ENCODE data around the gene P2RX3.
A peak's percentile ranks its signal among the peaks of the same experiment; 100 is the strongest.
"Not testable (repeated sequence)": the region's sequence is repeated elsewhere in the genome, so short reads cannot be mapped to it uniquely, and the experiment has no call there.

The P2RX3 gene

GRCh38 chr11:57394203-57394965 is 56.2 kb downstream of the P2RX3 start:
- Mint-ChIP-seq H3K36me3 (ENCODE audit: low read depth) (no peaks in the 10 kb centered on the region), H3K9me3 (no peaks in the 10 kb centered on the region), H3K4me3 (no peak overlapping the region), H3K4me1 (ENCODE audit: low read depth) (no peaks in the 10 kb centered on the region), H3K27me3 (ENCODE audit: low read depth) (no peaks in the 10 kb centered on the region), H3K27ac (no peak overlapping the region)
- DNase-seq (ENCODE audit: low spot score) = no peak

GRCh38 chr11:57395905-57396623 is 57.9 kb downstream of the P2RX3 start:
- no peak overlapping the region for H3K4me3 Mint-ChIP-seq
- H3K27me3 Mint-ChIP-seq (ENCODE audit: low read depth) = no peaks in the 10 kb centered on the region
- H3K27ac Mint-ChIP-seq = no peak overlapping the region
- H3K4me1 Mint-ChIP-seq (ENCODE audit: low read depth) = no peaks in the 10 kb centered on the region
- H3K36me3 Mint-ChIP-seq (ENCODE audit: low read depth) = no peaks in the 10 kb centered on the region
- no peaks in the 10 kb centered on the region for H3K9me3 Mint-ChIP-seq
- no peak for DNase-seq (ENCODE audit: low spot score)

GRCh38 chr11:57396744-57397143 is 58.6 kb downstream of the P2RX3 start:
- Mint-ChIP-seq H3K4me3 (no peak overlapping the region), H3K4me1 (ENCODE audit: low read depth) (no peaks in the 10 kb centered on the region)

GRCh38 chr11:57397394-57397990 is 59.3 kb downstream of the P2RX3 start:
- Mint-ChIP-seq H3K4me3 (no peak overlapping the region), H3K36me3 (ENCODE audit: low read depth) (no peaks in the 10 kb centered on the region), H3K4me1 (ENCODE audit: low read depth) (no peaks in the 10 kb centered on the region), H3K27ac (no peak overlapping the region), H3K27me3 (ENCODE audit: low read depth) (no peaks in the 10 kb centered on the region), H3K9me3 (no peaks in the 10 kb centered on the region)
- DNase-seq (ENCODE audit: low spot score) = no peak

More at GRCh38 chr11:57396744-57397143, 58.6 kb downstream of the P2RX3 start:
- no peaks in the 10 kb centered on the region for H3K27me3 Mint-ChIP-seq (ENCODE audit: low read depth)
- H3K9me3 Mint-ChIP-seq = no peaks in the 10 kb centered on the region
- H3K27ac Mint-ChIP-seq = no peak overlapping the region
- H3K36me3 Mint-ChIP-seq (ENCODE audit: low read depth) = no peaks in the 10 kb centered on the region
- no peak for DNase-seq (ENCODE audit: low spot score)

GRCh38 chr11:57399221-57399620 is 61.1 kb downstream of the P2RX3 start:
- Mint-ChIP-seq H3K36me3 (ENCODE audit: low read depth) (peaks cover 3% of the 10 kb centered on the region), H3K27me3 (ENCODE audit: low read depth) (no peaks in the 10 kb centered on the region), H3K27ac (no peak overlapping the region), H3K4me1 (ENCODE audit: low read depth) (no peaks in the 10 kb centered on the region), H3K4me3 (no peak overlapping the region), H3K9me3 (no peaks in the 10 kb centered on the region)
- DNase-seq (ENCODE audit: low spot score) = no peak

- H3K36me3 Mint-ChIP-seq (ENCODE audit: low read depth) = peaks cover 3% of the 10 kb centered on the region
- no peaks in the 10 kb centered on the region for H3K9me3 Mint-ChIP-seq
- H3K27me3 Mint-ChIP-seq (ENCODE audit: low read depth) = no peaks in the 10 kb centered on the region
- H3K27ac Mint-ChIP-seq = no peak overlapping the region
- no peak for DNase-seq (ENCODE audit: low spot score)
- H3K4me3 Mint-ChIP-seq = no peak overlapping the region
- H3K4me1 Mint-ChIP-seq (ENCODE audit: low read depth) = no peaks in the 10 kb centered on the region
These were observed 61.9 kb downstream of the P2RX3 start for GRCh38 chr11:57399972-57400578.

GRCh38 chr11:57402188-57403002 is 64.2 kb downstream of the P2RX3 start:
- no peak for DNase-seq (ENCODE audit: low spot score)
- no peak overlapping the region for H3K27ac Mint-ChIP-seq
- H3K36me3 Mint-ChIP-seq (ENCODE audit: low read depth) = peaks cover 15% of the 10 kb centered on the region
- no peaks in the 10 kb centered on the region for H3K9me3 Mint-ChIP-seq
- no peak overlapping the region for H3K4me3 Mint-ChIP-seq
- no peaks in the 10 kb centered on the region for H3K27me3 Mint-ChIP-seq (ENCODE audit: low read depth)
- peaks cover 10% of the 10 kb centered on the region for H3K4me1 Mint-ChIP-seq (ENCODE audit: low read depth)

- not testable (repeated sequence) for DNase-seq (ENCODE audit: low spot score); H3K27me3 Mint-ChIP-seq (ENCODE audit: low read depth); H3K9me3 Mint-ChIP-seq; H3K4me1 Mint-ChIP-seq (ENCODE audit: low read depth); H3K4me3 Mint-ChIP-seq
- Mint-ChIP-seq H3K27ac (peak overlapping the region; percentile 45), H3K36me3 (ENCODE audit: low read depth) (peaks cover 23% of the 10 kb centered on the region)
These were observed 65.0 kb downstream of the P2RX3 start for GRCh38 chr11:57403003-57403801.

GRCh38 chr11:57403802-57404147 is 65.6 kb downstream of the P2RX3 start:
- peaks cover 10% of the 10 kb centered on the region for H3K4me1 Mint-ChIP-seq (ENCODE audit: low read depth)
- H3K9me3 Mint-ChIP-seq = no peaks in the 10 kb centered on the region
- H3K27me3 Mint-ChIP-seq (ENCODE audit: low read depth) = no peaks in the 10 kb centered on the region
- peaks cover 23% of the 10 kb centered on the region for H3K36me3 Mint-ChIP-seq (ENCODE audit: low read depth)
- no peak for DNase-seq (ENCODE audit: low spot score)
- H3K27ac Mint-ChIP-seq = no peak overlapping the region
- no peak overlapping the region for H3K4me3 Mint-ChIP-seq

GRCh38 chr11:57405271-57405860 is 67.2 kb downstream of the P2RX3 start:
- DNase-seq (ENCODE audit: low spot score) = no peak
- Mint-ChIP-seq H3K4me3 (no peak overlapping the region), H3K36me3 (ENCODE audit: low read depth) (peaks cover 33% of the 10 kb centered on the region), H3K9me3 (no peaks in the 10 kb centered on the region), H3K27ac (peak overlapping the region; percentile 71), H3K4me1 (ENCODE audit: low read depth) (peaks cover 10% of the 10 kb centered on the region), H3K27me3 (ENCODE audit: low read depth) (no peaks in the 10 kb centered on the region)

- Mint-ChIP-seq H3K4me3 (no peak overlapping the region), H3K27me3 (ENCODE audit: low read depth) (no peaks in the 10 kb centered on the region)
These were observed 68.3 kb downstream of the P2RX3 start for GRCh38 chr11:57406337-57406904.

More at GRCh38 chr11:57406337-57406904, 68.3 kb downstream of the P2RX3 start:
- peaks cover 39% of the 10 kb centered on the region for H3K36me3 Mint-ChIP-seq (ENCODE audit: low read depth)
- H3K4me1 Mint-ChIP-seq (ENCODE audit: low read depth) = peaks cover 11% of the 10 kb centered on the region
- DNase-seq (ENCODE audit: low spot score) = peak; percentile 67
- no peaks in the 10 kb centered on the region for H3K9me3 Mint-ChIP-seq
- peak overlapping the region; percentile 63 for H3K27ac Mint-ChIP-seq

Data from T-helper 2 cell treated with Interferon-gamma antibody and Interleukin-4, amounts not matched to agents 5 μg/mL and 100 μg/mL, for 36 hours (primary cell).